AG04450 (cell line): ENCODE measurements around the gene CMC1. TPM values are rescaled to one million over a fixed set of nuclear protein-coding genes. Genes with fewer than 3 reads are reported as not detected.

ENCODE experiments used
- CTCF ChIA-PET: fragments of 300-600, 350-600 bp; formaldehyde crosslinking; extraction: SDS; loops from one replicate; lab custom pipeline; 2022; ENCODE audit warnings: antibody characterized with exemption, inconsistent platforms; lab: Charles Lee
- POLR2A ChIA-PET: fragments of 350-600 bp; formaldehyde crosslinking; extraction: SDS; loops from one replicate; lab custom pipeline; 2021; ENCODE audit warnings: antibody characterized with exemption, inconsistent platforms; lab: Yijun Ruan, JAX
- DNase-seq: peaks from one replicate; pipeline ENCODE4 v3.0.0-alpha.2; 2011; ENCODE audit warnings: low read depth, low spot score
- H3K27ac ChIP-seq: one replicate; pipeline ENCODE4 v1.5.1; 2012; ENCODE audit warnings: low read depth, low read length, control low read depth
- H3K27me3 ChIP-seq: one replicate; pipeline ENCODE4 v1.6.0; 2012; ENCODE audit warnings: low read length; ENCODE audit not compliant: control insufficient read depth, insufficient read depth
- H3K4me3 ChIP-seq: 2 replicates; pipeline ENCODE4 v1.5.1; 2011; ENCODE audit warnings: mild to moderate bottlenecking, low read depth, low read length, control low read depth
- H3K9me3 ChIP-seq: 2 replicates; pipeline ENCODE4 v1.5.1; 2012; ENCODE audit warnings: low read length; ENCODE audit not compliant: control insufficient read depth, insufficient read depth
- CTCF ChIP-seq: IDR thresholded peaks from 2 replicates; pipeline ENCODE4 v1.5.1; 2011; ENCODE audit warnings: low read depth, low read length, control low read depth, inconsistent platforms
- polyA plus RNA-seq: library from polyadenylated mRNA; depleted of rRNA; stranded (reverse); fragments of >200 nt; gene quantifications from 2 replicates; pipeline ENCODE4 v1.2.3, GENCODE V29; 2011

Gene CMC1
- polyA plus RNA-seq, 1 experiment: 30.3 TPM

- peak; percentile 57 for TF ChIP-seq CTCF
- no peak for DNase-seq
- POLR2A ChIA-PET: interaction anchor here (1.1 kb wide), 1 partner anchor 21 kb away, joined by 3 read pairs; no protein-coding TSS in a partner anchor
These were observed 87.1 kb downstream of the CMC1 start for GRCh38 chr3:28328188-28329151.

GRCh38 chr3:28334552-28334951 is 93.1 kb downstream of the CMC1 start:
- POLR2A ChIA-PET: no interaction called here
- no peak overlapping the region for H3K27ac ChIP-seq
- H3K27me3 ChIP-seq: no peaks in the 10 kb centered on the region
- H3K4me3 ChIP-seq: no peak overlapping the region
- no peak for DNase-seq
- CTCF ChIA-PET: interaction anchor here (1.0 to 4.7 kb wide), 5 partner anchors 10 to 910 kb away, joined by 3 to 45 read pairs (median 6); partner anchors contain the start of genes AZI2 and ZCWPW2
- peak; percentile 41 for TF ChIP-seq CTCF
- no peaks in the 10 kb centered on the region for H3K9me3 ChIP-seq

More at GRCh38 chr3:28328188-28329151, 87.1 kb downstream of the CMC1 start:
- Histone ChIP-seq H3K27ac (no peak overlapping the region), H3K27me3 (no peaks in the 10 kb centered on the region), H3K4me3 (no peak overlapping the region), H3K9me3 (no peaks in the 10 kb centered on the region)
- CTCF ChIA-PET: interaction anchor here (0.7 to 6.2 kb wide), 20 partner anchors 10 to 1194 kb away, joined by 3 to 113 read pairs (median 6); partner anchors contain the start of genes AZI2 and ZCWPW2

GRCh38 chr3:28335246-28335645 is 93.8 kb downstream of the CMC1 start:
- POLR2A ChIA-PET: no interaction called here
- no peak for DNase-seq
- no peak overlapping the region for H3K27ac ChIP-seq
- CTCF ChIA-PET: interaction anchor here (0.6 to 7.0 kb wide), 10 partner anchors 7 to 910 kb away, joined by 3 to 45 read pairs (median 4); partner anchors contain the start of genes AZI2 and ZCWPW2
- no peaks in the 10 kb centered on the region for H3K27me3 ChIP-seq
- no peaks in the 10 kb centered on the region for H3K9me3 ChIP-seq
- no peak overlapping the region for H3K4me3 ChIP-seq
- TF ChIP-seq CTCF: no peak

DNA sequence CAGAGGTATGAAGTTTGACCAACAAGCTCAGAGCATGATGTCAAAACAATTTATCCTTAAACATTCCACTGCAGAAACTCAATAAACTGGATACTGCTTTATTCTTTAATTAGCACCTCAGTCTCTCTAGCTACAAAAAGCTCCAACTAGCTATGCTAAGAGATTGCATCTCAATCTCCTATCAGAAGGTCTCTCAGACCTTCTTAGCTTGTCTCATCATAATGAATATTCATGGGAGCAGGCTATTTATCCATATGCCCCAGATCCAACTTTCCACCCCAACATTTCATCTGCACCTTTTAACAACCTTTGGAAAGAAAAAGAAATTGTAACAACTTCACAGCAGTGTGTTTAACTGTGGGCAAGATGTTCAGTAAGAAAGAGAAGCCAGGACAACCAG is 95.8 kb downstream of the CMC1 start:
- Histone ChIP-seq H3K9me3 (no peaks in the 10 kb centered on the region), H3K27ac (no peak overlapping the region), H3K27me3 (no peaks in the 10 kb centered on the region), H3K4me3 (no peak overlapping the region)
- ChIA-PET POLR2A (no interaction called here), CTCF (interaction anchor here (1.6 to 7.0 kb wide), 3 partner anchors 9 to 625 kb away, joined by 4 to 45 read pairs (median 41); no protein-coding TSS in a partner anchor)
- DNase-seq: no peak
- no peak for TF ChIP-seq CTCF

GRCh38 chr3:28343144-28343543 is 101.7 kb downstream of the CMC1 start:
- TF ChIP-seq CTCF: no peak
- DNase-seq: no peak
- H3K4me3 ChIP-seq: peak overlapping the region; percentile 52
- CTCF ChIA-PET: interaction anchor here (1.7 to 2.9 kb wide), 3 partner anchors 14 to 631 kb away, joined by 3 to 15 read pairs (median 7); no protein-coding TSS in a partner anchor
- no peaks in the 10 kb centered on the region for H3K27me3 ChIP-seq
- H3K27ac ChIP-seq: no peak overlapping the region
- POLR2A ChIA-PET: no interaction called here
- no peaks in the 10 kb centered on the region for H3K9me3 ChIP-seq
